K562 (cell line): ENCODE measurements around the gene NTF4. TPM values are rescaled to one million over a fixed set of nuclear protein-coding genes. Genes with fewer than 3 reads are reported as not detected.

Experiments
- ILK ChIP-seq: fragments of 450-650 bp; IDR thresholded peaks from 2 replicates; pipeline ENCODE4 v1.6.1; 2016; ENCODE audit warnings: missing genetic modification characterization, low read depth, mild to moderate bottlenecking, missing compliant biosample characterization, moderate library complexity, borderline replicate concordance
- NFE2 ChIP-seq: IDR thresholded peaks from 2 replicates; pipeline ENCODE4 v1.6.1; 2014; ENCODE audit warnings: antibody characterized with exemption, low read depth
- RBM39 ChIP-seq: fragments of 200-400 bp; formaldehyde crosslinking; optimal IDR thresholded peaks from 2 replicates; pipeline ENCODE3; 2018; ENCODE audit warnings: low read depth, low read length
- ZKSCAN8 ChIP-seq: fragments of 200-800 bp; sonication (Bioruptor generic); IDR thresholded peaks from 2 replicates; pipeline ENCODE4 v1.6.1; 2016; ENCODE audit warnings: missing genetic modification characterization, missing compliant biosample characterization
- ZNF134 ChIP-seq: fragments of 250-450 bp; sonication (Bioruptor Pico); conservative IDR thresholded peaks from 2 replicates; pipeline ENCODE4 v1.4.0; 2020
- ZNF274 ChIP-seq: IDR thresholded peaks from 2 replicates; pipeline ENCODE4 v1.6.1; 2011; ENCODE audit warnings: low read depth, mild to moderate bottlenecking, low read length, moderate library complexity, borderline replicate concordance
- polyA plus RNA-seq, 8 experiments: library from polyadenylated mRNA; depleted of rRNA in 4 of 8; stranded (reverse) in 5 of 8; unstranded in 3 of 8; fragments of >200 nt; fragmentation: Nextera tagmentation in 2 of 8; fragmentation: Illumina TruSeq in 1 of 8; extraction: Ambion mirVana in 2 of 8; extraction: Trizol in 1 of 8; gene quantifications; 2 replicates each; pipeline versions ENCODE4 v1.2.1 to v1.2.3, GENCODE V29; 2011 to 2014; ENCODE audit warnings: inconsistent platforms in 1 of 8, missing spikeins in 1 of 8
- total RNA-seq, 7 experiments: library from RNA; depleted of rRNA in 6 of 7; stranded (reverse); fragments of >200 nt in 6 of 7; fragmentation: Illumina TruSeq in 2 of 7; extraction: Trizol in 2 of 7; gene quantifications; 2 replicates each; pipeline versions ENCODE4 v1.2.1 to v1.2.3, GENCODE V29; 2011 to 2021; ENCODE audit warnings: low replicate concordance in 1 of 7
- TF ChIP-seq, protein P1 (sequence below): sonication (generic); formaldehyde crosslinking; IDR thresholded peaks from 2 replicates; pipeline ENCODE4 v1.8.0; 2023; ENCODE audit warnings: mild to moderate bottlenecking, missing genetic modification reagents
- TF ChIP-seq, protein P2 (sequence below), 3 experiments: fragments of 200-800 bp in 1 of 3; fragments of 250-450 bp in 1 of 3; fragments of 450-650 bp in 1 of 3; sonication (Bioruptor Pico) in 1 of 3; sonication (Bioruptor generic) in 1 of 3; formaldehyde crosslinking in 1 of 3; IDR thresholded peaks; 2 replicates each; pipeline versions ENCODE4 v1.6.1 to v1.8.0; 2016 to 2022; ENCODE audit warnings: mild to moderate bottlenecking in 2 of 3, missing genetic modification characterization in 2 of 3, missing compliant biosample characterization in 1 of 3, moderate library complexity in 1 of 3
- TF ChIP-seq, protein P3 (sequence below): fragments of 250-450 bp; sonication (Bioruptor Pico); IDR thresholded peaks from 2 replicates; pipeline ENCODE4 v1.5.0; 2021

Gene NTF4
- total and polyA plus RNA-seq, 9 of the 15 experiments (the other 6 are each of a cell fraction or from before 2014, with no cell fraction given), result not detected

DNA sequence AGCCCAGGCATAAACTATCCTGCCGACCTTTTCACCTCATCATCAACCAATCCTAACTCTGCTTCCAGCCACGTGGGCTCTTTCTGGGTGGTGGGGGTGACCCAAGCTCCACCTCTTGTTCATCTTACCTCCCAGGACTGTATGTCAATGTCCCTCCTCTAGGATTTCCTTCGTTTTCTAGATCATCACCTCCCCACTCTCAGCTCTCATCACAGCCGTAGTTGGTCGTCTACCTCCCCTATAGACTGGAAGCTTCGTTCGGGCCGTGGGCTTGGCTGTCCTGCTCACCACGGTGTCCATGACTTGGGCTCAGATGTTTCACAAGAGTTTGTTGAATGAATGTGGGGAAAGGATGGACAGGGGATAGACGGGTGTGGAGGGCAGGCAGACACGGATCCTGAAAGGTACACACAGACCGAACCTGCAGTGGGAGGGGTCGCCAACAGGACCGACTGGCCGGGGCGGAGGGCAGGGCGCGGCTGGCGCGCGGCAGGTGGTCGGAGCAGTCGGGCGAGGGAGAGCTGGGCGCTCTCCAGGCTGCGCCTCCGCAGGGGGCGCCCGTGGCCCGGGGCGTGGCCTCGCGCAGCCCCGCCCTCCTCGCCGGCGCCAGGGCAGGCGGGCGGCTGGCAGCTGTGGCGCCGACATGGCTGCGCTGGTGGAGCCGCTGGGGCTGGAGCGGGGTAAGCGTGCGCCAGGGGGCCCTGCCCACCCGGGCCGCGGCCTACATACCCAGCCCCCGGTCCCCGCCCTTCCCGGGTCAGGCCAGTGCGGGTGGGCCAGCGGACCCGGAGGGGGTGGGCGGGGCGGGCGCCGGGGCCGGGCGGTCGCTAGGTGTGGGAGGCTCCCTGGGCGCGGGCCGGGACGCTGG is 49.4 kb upstream of the NTF4 start, which contains the start of gene LIN7B (continued):
- TF ChIP-seq ZNF274, result no peak
- TF ChIP-seq, protein P1, sequence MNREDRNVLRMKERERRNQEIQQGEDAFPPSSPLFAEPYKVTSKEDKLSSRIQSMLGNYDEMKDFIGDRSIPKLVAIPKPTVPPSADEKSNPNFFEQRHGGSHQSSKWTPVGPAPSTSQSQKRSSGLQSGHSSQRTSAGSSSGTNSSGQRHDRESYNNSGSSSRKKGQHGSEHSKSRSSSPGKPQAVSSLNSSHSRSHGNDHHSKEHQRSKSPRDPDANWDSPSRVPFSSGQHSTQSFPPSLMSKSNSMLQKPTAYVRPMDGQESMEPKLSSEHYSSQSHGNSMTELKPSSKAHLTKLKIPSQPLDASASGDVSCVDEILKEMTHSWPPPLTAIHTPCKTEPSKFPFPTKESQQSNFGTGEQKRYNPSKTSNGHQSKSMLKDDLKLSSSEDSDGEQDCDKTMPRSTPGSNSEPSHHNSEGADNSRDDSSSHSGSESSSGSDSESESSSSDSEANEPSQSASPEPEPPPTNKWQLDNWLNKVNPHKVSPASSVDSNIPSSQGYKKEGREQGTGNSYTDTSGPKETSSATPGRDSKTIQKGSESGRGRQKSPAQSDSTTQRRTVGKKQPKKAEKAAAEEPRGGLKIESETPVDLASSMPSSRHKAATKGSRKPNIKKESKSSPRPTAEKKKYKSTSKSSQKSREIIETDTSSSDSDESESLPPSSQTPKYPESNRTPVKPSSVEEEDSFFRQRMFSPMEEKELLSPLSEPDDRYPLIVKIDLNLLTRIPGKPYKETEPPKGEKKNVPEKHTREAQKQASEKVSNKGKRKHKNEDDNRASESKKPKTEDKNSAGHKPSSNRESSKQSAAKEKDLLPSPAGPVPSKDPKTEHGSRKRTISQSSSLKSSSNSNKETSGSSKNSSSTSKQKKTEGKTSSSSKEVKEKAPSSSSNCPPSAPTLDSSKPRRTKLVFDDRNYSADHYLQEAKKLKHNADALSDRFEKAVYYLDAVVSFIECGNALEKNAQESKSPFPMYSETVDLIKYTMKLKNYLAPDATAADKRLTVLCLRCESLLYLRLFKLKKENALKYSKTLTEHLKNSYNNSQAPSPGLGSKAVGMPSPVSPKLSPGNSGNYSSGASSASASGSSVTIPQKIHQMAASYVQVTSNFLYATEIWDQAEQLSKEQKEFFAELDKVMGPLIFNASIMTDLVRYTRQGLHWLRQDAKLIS (CRISPR knock-in tag), result 0 out of 2 replicates have a peak, but pooled peaks have one; percentile 22
- no peak for TF ChIP-seq ZKSCAN8 (CRISPR knock-in tag)
- TF ChIP-seq, protein P2, sequence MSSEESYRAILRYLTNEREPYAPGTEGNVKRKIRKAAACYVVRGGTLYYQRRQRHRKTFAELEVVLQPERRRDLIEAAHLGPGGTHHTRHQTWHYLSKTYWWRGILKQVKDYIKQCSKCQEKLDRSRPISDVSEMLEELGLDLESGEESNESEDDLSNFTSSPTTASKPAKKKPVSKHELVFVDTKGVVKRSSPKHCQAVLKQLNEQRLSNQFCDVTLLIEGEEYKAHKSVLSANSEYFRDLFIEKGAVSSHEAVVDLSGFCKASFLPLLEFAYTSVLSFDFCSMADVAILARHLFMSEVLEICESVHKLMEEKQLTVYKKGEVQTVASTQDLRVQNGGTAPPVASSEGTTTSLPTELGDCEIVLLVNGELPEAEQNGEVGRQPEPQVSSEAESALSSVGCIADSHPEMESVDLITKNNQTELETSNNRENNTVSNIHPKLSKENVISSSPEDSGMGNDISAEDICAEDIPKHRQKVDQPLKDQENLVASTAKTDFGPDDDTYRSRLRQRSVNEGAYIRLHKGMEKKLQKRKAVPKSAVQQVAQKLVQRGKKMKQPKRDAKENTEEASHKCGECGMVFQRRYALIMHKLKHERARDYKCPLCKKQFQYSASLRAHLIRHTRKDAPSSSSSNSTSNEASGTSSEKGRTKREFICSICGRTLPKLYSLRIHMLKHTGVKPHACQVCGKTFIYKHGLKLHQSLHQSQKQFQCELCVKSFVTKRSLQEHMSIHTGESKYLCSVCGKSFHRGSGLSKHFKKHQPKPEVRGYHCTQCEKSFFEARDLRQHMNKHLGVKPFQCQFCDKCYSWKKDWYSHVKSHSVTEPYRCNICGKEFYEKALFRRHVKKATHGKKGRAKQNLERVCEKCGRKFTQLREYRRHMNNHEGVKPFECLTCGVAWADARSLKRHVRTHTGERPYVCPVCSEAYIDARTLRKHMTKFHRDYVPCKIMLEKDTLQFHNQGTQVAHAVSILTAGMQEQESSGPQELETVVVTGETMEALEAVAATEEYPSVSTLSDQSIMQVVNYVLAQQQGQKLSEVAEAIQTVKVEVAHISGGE (CRISPR knock-in tag; IDR thresholded peaks at IDR 0.05), result no peak
- no peak for TF ChIP-seq ILK (tag)
- TF ChIP-seq NFE2, result no peak
- no peak for TF ChIP-seq RBM39
- TF ChIP-seq, protein P3, sequence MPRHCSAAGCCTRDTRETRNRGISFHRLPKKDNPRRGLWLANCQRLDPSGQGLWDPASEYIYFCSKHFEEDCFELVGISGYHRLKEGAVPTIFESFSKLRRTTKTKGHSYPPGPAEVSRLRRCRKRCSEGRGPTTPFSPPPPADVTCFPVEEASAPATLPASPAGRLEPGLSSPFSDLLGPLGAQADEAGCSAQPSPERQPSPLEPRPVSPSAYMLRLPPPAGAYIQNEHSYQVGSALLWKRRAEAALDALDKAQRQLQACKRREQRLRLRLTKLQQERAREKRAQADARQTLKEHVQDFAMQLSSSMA, result no peak
- TF ChIP-seq ZNF134 (CRISPR knock-in tag), result no peak
